ENCODE results near the gene ANO5. TPM values are rescaled to one million over a fixed set of nuclear protein-coding genes. Genes with fewer than 3 reads are reported as not detected.

The ANO5 gene
- total RNA-seq, 1 donor from 2014 or later, result 1.2 TPM

GRCh38 chr11:22190827-22191463 is 1.9 kb upstream of the ANO5 start:
- H3K4me3 ChIP-seq, result no peak overlapping the region
- intact Hi-C loops (cut with DNase I), result no loop called here
- no peak for DNase-seq (ENCODE audit: extremely low spot score in 2 of 2)
- H3K9me3 ChIP-seq, result no peaks in the 10 kb centered on the region
- H3K27ac ChIP-seq, result no peak overlapping the region
- TF ChIP-seq CTCF (IDR thresholded peaks at IDR 0.05) (no peak), POLR2A (IDR thresholded peaks at IDR 0.05) (no peak), POLR2AphosphoS5 (IDR thresholded peaks at IDR 0.05; ENCODE audit: insufficient read depth in 1 of 2, low read depth in 1 of 2) (no peak)
- H3K36me3 ChIP-seq, result no peaks in the 10 kb centered on the region
- H3K4me1 ChIP-seq, result peaks cover 10% of the 10 kb centered on the region
- no peaks in the 10 kb centered on the region for H3K27me3 ChIP-seq

- no peaks in the 10 kb centered on the region for H3K27me3 ChIP-seq
- DNase-seq (ENCODE audit: extremely low spot score in 2 of 2), result no peak
- H3K4me3 ChIP-seq, result peak overlapping the region; percentile 39 to 53
- no peak overlapping the region for H3K27ac ChIP-seq
- intact Hi-C loops (cut with DNase I), result no loop called here
- no peaks in the 10 kb centered on the region for H3K9me3 ChIP-seq
- H3K36me3 ChIP-seq, result no peaks in the 10 kb centered on the region
- H3K4me1 ChIP-seq, result peaks cover 10% of the 10 kb centered on the region
- TF ChIP-seq POLR2A (IDR thresholded peaks at IDR 0.05) (no peak), CTCF (IDR thresholded peaks at IDR 0.05) (no peak), POLR2AphosphoS5 (IDR thresholded peaks at IDR 0.05; ENCODE audit: insufficient read depth in 1 of 2, low read depth in 1 of 2) (no peak)
Measured at GRCh38 chr11:22192289-22192641, 620 bp upstream of the ANO5 start.

DNA sequence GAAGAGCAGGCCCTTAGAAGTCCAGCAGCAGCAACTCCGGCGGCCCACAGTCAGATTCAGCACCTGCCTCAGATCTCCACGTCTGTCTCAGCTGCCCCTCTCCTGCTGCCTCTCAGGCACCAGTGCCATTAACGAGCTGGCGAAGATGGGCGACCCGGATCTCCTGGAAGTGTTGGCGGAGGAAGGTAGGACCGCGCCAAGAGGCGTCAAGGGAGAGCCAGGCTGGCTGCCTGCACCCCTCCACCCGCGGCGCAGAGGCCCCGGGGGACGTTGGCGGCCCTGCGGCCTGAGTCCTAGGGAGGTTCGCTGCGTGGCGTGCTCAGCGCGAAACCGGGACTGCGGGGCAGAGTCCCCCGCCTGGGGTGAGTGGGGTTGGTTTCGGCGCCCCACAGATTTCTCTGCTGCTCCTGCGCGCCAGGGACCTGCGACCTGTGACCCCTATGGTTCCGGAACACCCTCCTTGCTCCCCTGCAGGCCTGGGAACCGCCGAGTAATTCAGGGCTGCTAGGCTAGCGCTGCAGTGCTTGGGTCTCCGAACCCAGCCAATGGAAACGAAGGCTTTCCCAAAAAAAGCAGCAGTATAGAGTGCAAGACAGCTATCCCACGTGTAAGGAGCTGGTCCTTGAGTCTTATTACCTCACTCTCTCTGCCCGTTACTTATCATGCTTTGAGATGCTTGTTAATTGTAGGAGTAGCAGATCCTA is 615 bp downstream of the ANO5 start:
- Histone ChIP-seq H3K4me1 (peaks cover 10% of the 10 kb centered on the region), H3K4me3 (peak overlapping the region; percentile 39 to 53), H3K36me3 (no peaks in the 10 kb centered on the region), H3K27ac (no peak overlapping the region), H3K9me3 (no peaks in the 10 kb centered on the region), H3K27me3 (no peaks in the 10 kb centered on the region)
- TF ChIP-seq POLR2A (IDR thresholded peaks at IDR 0.05) (no peak), POLR2AphosphoS5 (IDR thresholded peaks at IDR 0.05; ENCODE audit: insufficient read depth in 1 of 2, low read depth in 1 of 2) (no peak), CTCF (IDR thresholded peaks at IDR 0.05) (no peak)
- DNase-seq (ENCODE audit: extremely low spot score in 2 of 2), result no peak
- intact Hi-C loops (cut with DNase I), result no loop called here

GRCh38 chr11:22194306-22194705 is 1.4 kb downstream of the ANO5 start:
- no peak overlapping the region for H3K4me3 ChIP-seq
- TF ChIP-seq POLR2A (IDR thresholded peaks at IDR 0.05) (no peak), CTCF (IDR thresholded peaks at IDR 0.05) (no peak), POLR2AphosphoS5 (IDR thresholded peaks at IDR 0.05; ENCODE audit: insufficient read depth in 1 of 2, low read depth in 1 of 2) (no peak)
- intact Hi-C loops (cut with DNase I), result no loop called here
- DNase-seq (ENCODE audit: extremely low spot score in 2 of 2), result no peak
- H3K27me3 ChIP-seq, result no peaks in the 10 kb centered on the region
- H3K36me3 ChIP-seq, result no peaks in the 10 kb centered on the region
- no peaks in the 10 kb centered on the region for H3K9me3 ChIP-seq
- no peak overlapping the region for H3K27ac ChIP-seq
- peaks cover 10% of the 10 kb centered on the region for H3K4me1 ChIP-seq

- Histone ChIP-seq H3K9me3 (no peaks in the 10 kb centered on the region), H3K4me1 (peaks cover 10% of the 10 kb centered on the region), H3K27me3 (no peaks in the 10 kb centered on the region), H3K27ac (no peak overlapping the region), H3K36me3 (no peaks in the 10 kb centered on the region), H3K4me3 (no peak overlapping the region)
- intact Hi-C loops (cut with DNase I), result no loop called here
- no peak for DNase-seq (ENCODE audit: extremely low spot score in 2 of 2)
- TF ChIP-seq POLR2A (IDR thresholded peaks at IDR 0.05) (no peak), POLR2AphosphoS5 (IDR thresholded peaks at IDR 0.05; ENCODE audit: insufficient read depth in 1 of 2, low read depth in 1 of 2) (no peak), CTCF (IDR thresholded peaks at IDR 0.05) (no peak)
Measured at GRCh38 chr11:22194907-22195306, 2.0 kb downstream of the ANO5 start.

All from vagina (tissue), 2 donors.